ENCODE results near the gene CAMTA1. TPM values are rescaled to one million over a fixed set of nuclear protein-coding genes. Genes with fewer than 3 reads are reported as not detected.

Gene CAMTA1
- total RNA-seq, 1 donor from 2014 or later = 62.9 TPM

GRCh38 chr1:7070389-7071029 is 285.3 kb downstream of the CAMTA1 start:
- Histone ChIP-seq H3K36me3 (no peaks in the 10 kb centered on the region), H3K4me1 (peaks cover 9% of the 10 kb centered on the region), H3K9me3 (no peaks in the 10 kb centered on the region), H3K4me3 (peak overlapping the region; percentile 30 to 32), H3K27me3 (no peaks in the 10 kb centered on the region), H3K27ac (no peak overlapping the region)
- intact Hi-C loops (cut with DNase I) = no loop called here
- DNase-seq (ENCODE audit: extremely low spot score in 2 of 2) = no peak
- TF ChIP-seq CTCF (IDR thresholded peaks at IDR 0.05) (peak; percentile 50 to 75 (median 70)), POLR2A (IDR thresholded peaks at IDR 0.05) (no peak)

DNA sequence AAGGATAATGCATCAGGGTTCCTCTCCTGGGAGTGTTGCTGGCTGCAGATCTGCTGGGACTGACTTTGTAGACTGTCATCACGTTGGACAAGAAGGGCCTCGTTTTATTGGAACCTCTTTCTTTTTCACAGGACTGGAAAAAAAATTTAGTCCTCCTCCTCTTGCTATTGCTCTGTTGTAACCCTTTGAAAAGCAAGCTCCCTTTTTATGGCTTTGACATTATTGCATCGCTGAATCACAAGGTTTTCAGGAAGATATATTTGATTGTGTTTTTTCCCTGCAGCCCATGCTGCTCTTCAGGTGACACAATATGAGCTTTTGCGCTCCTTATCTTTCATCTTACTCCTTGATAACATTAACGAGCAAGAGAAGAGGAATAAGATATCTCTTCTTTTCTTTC is 290.9 kb downstream of the CAMTA1 start:
- Histone ChIP-seq H3K27ac (no peak overlapping the region), H3K4me1 (no peaks in the 10 kb centered on the region), H3K27me3 (no peaks in the 10 kb centered on the region), H3K9me3 (no peaks in the 10 kb centered on the region), H3K36me3 (no peaks in the 10 kb centered on the region), H3K4me3 (no peak overlapping the region)
- TF ChIP-seq POLR2A (IDR thresholded peaks at IDR 0.05) (no peak), POLR2AphosphoS5 (IDR thresholded peaks at IDR 0.05; ENCODE audit: insufficient read depth in 1 of 2, low read depth in 1 of 2) (no peak), CTCF (IDR thresholded peaks at IDR 0.05) (no peak)
- intact Hi-C loops (cut with DNase I) = no loop called here
- no peak for DNase-seq (ENCODE audit: extremely low spot score in 2 of 2)

DNA sequence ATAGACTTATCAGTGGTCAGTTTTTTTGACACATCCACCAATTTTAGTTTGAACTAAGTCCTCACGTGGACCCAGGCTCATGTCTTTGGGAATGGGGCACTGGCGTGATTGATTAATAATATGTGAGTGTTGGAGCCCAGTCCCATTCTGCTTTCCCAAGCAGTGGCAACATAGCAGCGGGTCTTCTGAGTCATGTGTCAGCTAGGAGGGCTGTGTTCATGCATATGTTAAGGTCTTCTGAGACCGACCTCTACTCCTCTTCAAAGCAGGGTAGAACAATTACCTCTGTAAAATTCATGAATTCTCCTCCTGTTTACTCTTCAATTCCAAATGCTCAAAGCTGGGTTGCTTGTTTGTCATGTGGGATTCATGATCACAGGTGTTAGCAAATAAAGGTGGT is 291.3 kb downstream of the CAMTA1 start:
- no peaks in the 10 kb centered on the region for H3K36me3 ChIP-seq
- DNase-seq (ENCODE audit: extremely low spot score in 2 of 2) = no peak
- H3K27ac ChIP-seq = no peak overlapping the region
- H3K27me3 ChIP-seq = no peaks in the 10 kb centered on the region
- no peaks in the 10 kb centered on the region for H3K9me3 ChIP-seq
- no peak for TF ChIP-seq POLR2AphosphoS5 (IDR thresholded peaks at IDR 0.05; ENCODE audit: insufficient read depth in 1 of 2, low read depth in 1 of 2)
- no peak for TF ChIP-seq POLR2A (IDR thresholded peaks at IDR 0.05)
- TF ChIP-seq CTCF (IDR thresholded peaks at IDR 0.05) = no peak
- intact Hi-C loops (cut with DNase I) = no loop called here
- no peak overlapping the region for H3K4me3 ChIP-seq
- no peaks in the 10 kb centered on the region for H3K4me1 ChIP-seq

- Histone ChIP-seq H3K9me3 (no peaks in the 10 kb centered on the region), H3K4me3 (no peak overlapping the region), H3K27ac (no peak overlapping the region), H3K27me3 (no peaks in the 10 kb centered on the region), H3K36me3 (no peaks in the 10 kb centered on the region), H3K4me1 (no peaks in the 10 kb centered on the region)
- no peak for TF ChIP-seq POLR2A (IDR thresholded peaks at IDR 0.05)
- no peak for TF ChIP-seq POLR2AphosphoS5 (IDR thresholded peaks at IDR 0.05; ENCODE audit: insufficient read depth in 1 of 2, low read depth in 1 of 2)
- TF ChIP-seq CTCF (IDR thresholded peaks at IDR 0.05) = no peak
- intact Hi-C loops (cut with DNase I) = no loop called here
- DNase-seq (ENCODE audit: extremely low spot score in 2 of 2) = no peak
Observed at GRCh38 chr1:7077136-7077535, 291.9 kb downstream of the CAMTA1 start.

GRCh38 chr1:7077970-7078369 is 292.7 kb downstream of the CAMTA1 start:
- Histone ChIP-seq H3K27me3 (no peaks in the 10 kb centered on the region), H3K9me3 (no peaks in the 10 kb centered on the region), H3K27ac (no peak overlapping the region), H3K4me1 (no peaks in the 10 kb centered on the region), H3K36me3 (no peaks in the 10 kb centered on the region), H3K4me3 (no peak overlapping the region)
- TF ChIP-seq CTCF (IDR thresholded peaks at IDR 0.05) (no peak), POLR2AphosphoS5 (IDR thresholded peaks at IDR 0.05; ENCODE audit: insufficient read depth in 1 of 2, low read depth in 1 of 2) (no peak), POLR2A (IDR thresholded peaks at IDR 0.05) (no peak)
- no peak for DNase-seq (ENCODE audit: extremely low spot score in 2 of 2)
- intact Hi-C loops (cut with DNase I) = no loop called here
